Measurements from ENCODE around the gene ATP6V0D1. TPM values are rescaled to one million over a fixed set of nuclear protein-coding genes. Genes with fewer than 3 reads are reported as not detected.
A peak's percentile ranks its signal among the peaks of the same experiment; 100 is the strongest.

ATP6V0D1 gene
- total RNA-seq, 1 experiment from 2014 or later: 76.6 TPM

- Histone ChIP-seq H2AFZ (ENCODE audit: low read length) (peak within 1 kb of the TSS; percentile 71), H3K27me3 (ENCODE audit: low read length) (no peaks in the 10 kb centered on the region), H3K27ac (ENCODE audit: low read length) (peak within 1 kb of the TSS; percentile 3), H3K9me3 (ENCODE audit: low read length) (no peaks in the 10 kb centered on the region), H3K9me2 (replicated peaks; ENCODE audit: low read length) (no peaks in the 10 kb centered on the region), H3K4me1 (ENCODE audit: insufficient read depth, low read length) (no peaks in the 10 kb centered on the region; the same call in 1 of the 2 replicates), H4K20me1 (ENCODE audit: low read length) (peaks cover 6% of the 10 kb centered on the region; the same call in 1 of the 2 replicates), H3K36me3 (ENCODE audit: low read depth, low read length) (no peaks in the 10 kb centered on the region), H3K4me2 (ENCODE audit: low read length) (peak within 1 kb of the TSS; percentile 96), H3F3A (ENCODE audit: low read length, unreplicated experiment) (no peaks in the 10 kb centered on the region), H3K79me2 (ENCODE audit: low read length) (peaks cover 40% of the 10 kb centered on the region), H3K4me3 (ENCODE audit: low read length) (peak within 1 kb of the TSS; percentile 80), H3K9ac (ENCODE audit: low read length) (peak within 1 kb of the TSS; percentile 84)
- intact Hi-C loops (cut with micrococcal nuclease): no loop called here
- DNase-seq (peak; percentile 28), ATAC-seq (peak; percentile 53; the same call in 1 of the 2 replicates)
- POLR2A ChIA-PET (ENCODE audit: unreplicated experiment): no interaction called here
- no TSS peak for BruUV-seq (replicated peaks)
- CTCF ChIA-PET: no interaction called here
- TF ChIP-seq EZH2phosphoT487 (IDR thresholded peaks at IDR 0.05; ENCODE audit: borderline replicate concordance, low read length): no peak
- no peak for TF ChIP-seq EZH2 (IDR thresholded peaks at IDR 0.05; ENCODE audit: low read length, unreplicated experiment)
- TF ChIP-seq, protein P1, sequence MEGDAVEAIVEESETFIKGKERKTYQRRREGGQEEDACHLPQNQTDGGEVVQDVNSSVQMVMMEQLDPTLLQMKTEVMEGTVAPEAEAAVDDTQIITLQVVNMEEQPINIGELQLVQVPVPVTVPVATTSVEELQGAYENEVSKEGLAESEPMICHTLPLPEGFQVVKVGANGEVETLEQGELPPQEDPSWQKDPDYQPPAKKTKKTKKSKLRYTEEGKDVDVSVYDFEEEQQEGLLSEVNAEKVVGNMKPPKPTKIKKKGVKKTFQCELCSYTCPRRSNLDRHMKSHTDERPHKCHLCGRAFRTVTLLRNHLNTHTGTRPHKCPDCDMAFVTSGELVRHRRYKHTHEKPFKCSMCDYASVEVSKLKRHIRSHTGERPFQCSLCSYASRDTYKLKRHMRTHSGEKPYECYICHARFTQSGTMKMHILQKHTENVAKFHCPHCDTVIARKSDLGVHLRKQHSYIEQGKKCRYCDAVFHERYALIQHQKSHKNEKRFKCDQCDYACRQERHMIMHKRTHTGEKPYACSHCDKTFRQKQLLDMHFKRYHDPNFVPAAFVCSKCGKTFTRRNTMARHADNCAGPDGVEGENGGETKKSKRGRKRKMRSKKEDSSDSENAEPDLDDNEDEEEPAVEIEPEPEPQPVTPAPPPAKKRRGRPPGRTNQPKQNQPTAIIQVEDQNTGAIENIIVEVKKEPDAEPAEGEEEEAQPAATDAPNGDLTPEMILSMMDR (conservative IDR thresholded peaks at IDR 0.05; ENCODE audit: low read depth, low read length): no peak
These were observed 47.4 kb upstream of the ATP6V0D1 start, which contains the start of gene RIPOR1 for GRCh38 chr16:67528222-67528869. Gene RIPOR1, plus strand, starts transcription at chr16:67528829. Its CDS starts 9,618 bp downstream, at chr16:67538447.

DNA sequence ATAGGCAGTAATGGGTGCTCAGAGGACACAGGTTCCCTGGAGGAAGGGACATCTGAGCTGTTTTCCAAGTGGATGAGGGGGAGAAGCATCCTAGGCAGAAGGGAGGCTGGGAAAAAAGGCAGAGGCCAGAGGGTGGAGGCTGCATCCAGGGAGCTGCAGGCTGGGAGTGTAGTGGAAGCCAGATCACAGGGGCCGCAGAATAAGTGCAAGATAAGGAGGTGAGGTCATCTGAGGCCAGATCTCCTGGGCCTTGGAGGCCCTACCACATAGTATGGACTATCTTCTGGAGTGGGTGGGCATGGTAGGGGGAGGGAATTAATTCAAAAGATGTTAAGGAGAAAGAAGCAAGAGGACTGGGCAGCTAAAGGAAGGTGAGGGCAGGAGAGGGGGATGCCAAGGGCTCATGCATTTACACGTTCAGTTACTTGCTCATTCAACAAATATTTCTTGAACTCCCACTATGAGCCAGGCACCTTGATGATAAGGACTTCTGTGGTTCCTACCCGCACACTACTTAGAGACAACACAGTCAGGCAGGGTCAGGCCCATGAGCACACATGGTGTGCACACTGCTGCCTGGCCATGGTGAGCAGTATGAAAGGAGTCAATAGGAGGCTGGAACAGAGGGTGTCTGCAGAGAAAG lies 45.3 kb upstream of the ATP6V0D1 start:
- no peak for DNase-seq
- no peak overlapping the region for H3K4me2 ChIP-seq (ENCODE audit: low read length)
- CTCF ChIA-PET: no interaction called here
- H3K4me3 ChIP-seq (ENCODE audit: low read length): no peak overlapping the region
- no peak overlapping the region for H3K27ac ChIP-seq (ENCODE audit: low read length)
- POLR2A ChIA-PET (ENCODE audit: unreplicated experiment): no interaction called here
- H3K9ac ChIP-seq (ENCODE audit: low read length): no peak overlapping the region
- no peaks in the 10 kb centered on the region for H3K27me3 ChIP-seq (ENCODE audit: low read length)
- peaks cover 4% of the 10 kb centered on the region; the same call in 1 of the 2 replicates for H4K20me1 ChIP-seq (ENCODE audit: low read length)
- peaks cover 23% of the 10 kb centered on the region for H3K79me2 ChIP-seq (ENCODE audit: low read length)
- H3K36me3 ChIP-seq (ENCODE audit: low read depth, low read length): no peaks in the 10 kb centered on the region
- no peaks in the 10 kb centered on the region for H3K9me3 ChIP-seq (ENCODE audit: low read length)
- no peak overlapping the region for H2AFZ ChIP-seq (ENCODE audit: low read length)
- ATAC-seq: no peak
- no peak for TF ChIP-seq EZH2 (IDR thresholded peaks at IDR 0.05; ENCODE audit: low read length, unreplicated experiment)
- TF ChIP-seq, protein P1 (conservative IDR thresholded peaks at IDR 0.05; ENCODE audit: low read depth, low read length): no peak
- TF ChIP-seq EZH2phosphoT487 (IDR thresholded peaks at IDR 0.05; ENCODE audit: borderline replicate concordance, low read length): no peak
- H3K4me1 ChIP-seq (ENCODE audit: insufficient read depth, low read length): no peaks in the 10 kb centered on the region; the same call in 1 of the 2 replicates
- H3F3A ChIP-seq (ENCODE audit: low read length, unreplicated experiment): no peaks in the 10 kb centered on the region
- intact Hi-C loops (cut with micrococcal nuclease): no loop called here
- no peaks in the 10 kb centered on the region for H3K9me2 ChIP-seq (replicated peaks; ENCODE audit: low read length)
- BruUV-seq (replicated peaks): no TSS peak

All from PC-3 (cell line).